Astrocyte (in vitro differentiated cells and primary cell): ENCODE measurements around the gene APBA3. TPM values are rescaled to one million over a fixed set of nuclear protein-coding genes. Genes with fewer than 3 reads are reported as not detected.
A peak's percentile ranks its signal among the peaks of the same experiment; 100 is the strongest.

Experiments
- DNase-seq: peaks from one replicate; pipeline ENCODE4 v3.0.0-alpha.2; 2010; ENCODE audit warnings: low read depth
- FAIRE-seq: peaks from 2 replicates; lab custom pipeline; 2011; peaks lifted over from hg19 to GRCh38; lab: Jason Lieb, UNC
- H2AFZ ChIP-seq: 2 replicates; pipeline ENCODE4 v1.6.0; 2012; ENCODE audit warnings: low read depth, low read length, inconsistent platforms
- H3K27ac ChIP-seq: 2 replicates; pipeline ENCODE4 v1.5.1; 2011; ENCODE audit warnings: low read depth, low read length, inconsistent platforms
- H3K27me3 ChIP-seq: 2 replicates; pipeline ENCODE4 v1.6.0; 2011; ENCODE audit warnings: low read length, inconsistent platforms; ENCODE audit not compliant: insufficient read depth
- H3K36me3 ChIP-seq: 2 replicates; pipeline ENCODE4 v1.5.1; 2011; ENCODE audit warnings: low read length, inconsistent platforms; ENCODE audit not compliant: insufficient read depth
- H3K4me1 ChIP-seq: 2 replicates; pipeline ENCODE4 v1.5.1; 2011; ENCODE audit warnings: low read length, inconsistent platforms; ENCODE audit not compliant: insufficient read depth
- H3K4me2 ChIP-seq: 2 replicates; pipeline ENCODE4 v1.6.0; 2012; ENCODE audit warnings: low read length, inconsistent platforms
- H3K4me3 ChIP-seq: 2 replicates; pipeline ENCODE4 v1.5.1; 2011; ENCODE audit warnings: low read depth, mild to moderate bottlenecking, low read length, inconsistent platforms; ENCODE audit not compliant: insufficient read depth
- H3K79me2 ChIP-seq: 2 replicates; pipeline ENCODE4 v1.6.0; 2012; ENCODE audit warnings: mild to moderate bottlenecking, low read length, inconsistent platforms; ENCODE audit not compliant: insufficient read depth
- H3K9ac ChIP-seq: 2 replicates; pipeline ENCODE4 v1.6.0; 2012; ENCODE audit warnings: mild to moderate bottlenecking, low read length, inconsistent platforms
- H3K9me3 ChIP-seq: 2 replicates; pipeline ENCODE4 v1.5.1; 2012; ENCODE audit warnings: low read depth, mild to moderate bottlenecking, low read length, inconsistent platforms; ENCODE audit not compliant: insufficient read depth
- H4K20me1 ChIP-seq: 2 replicates; pipeline ENCODE4 v1.6.0; 2012; ENCODE audit warnings: low read length, inconsistent platforms; ENCODE audit not compliant: insufficient read depth
- H3K27ac Mint-ChIP-seq: one replicate; pipeline ENCODE4 v1.8.0; 2021; ENCODE audit warnings: mild to moderate bottlenecking, mixed read lengths; ENCODE audit not compliant: unreplicated experiment
- H3K27me3 Mint-ChIP-seq: one replicate; pipeline ENCODE4 v1.8.0; 2021; ENCODE audit warnings: low read depth, mixed read lengths; ENCODE audit not compliant: unreplicated experiment
- H3K36me3 Mint-ChIP-seq: one replicate; pipeline ENCODE4 v1.8.0; 2021; ENCODE audit warnings: low read depth, mixed read lengths; ENCODE audit not compliant: unreplicated experiment
- H3K4me1 Mint-ChIP-seq: one replicate; pipeline ENCODE4 v1.8.0; 2021; ENCODE audit warnings: low read depth, mixed read lengths; ENCODE audit not compliant: unreplicated experiment
- H3K4me3 Mint-ChIP-seq: one replicate; pipeline ENCODE4 v1.8.0; 2021; ENCODE audit warnings: mild to moderate bottlenecking, moderate library complexity, mixed read lengths; ENCODE audit not compliant: unreplicated experiment
- H3K9me3 Mint-ChIP-seq: one replicate; pipeline ENCODE4 v1.8.0; 2021; ENCODE audit warnings: mild to moderate bottlenecking, mixed read lengths; ENCODE audit not compliant: unreplicated experiment
- CTCF ChIP-seq: IDR thresholded peaks from 2 replicates; pipeline ENCODE4 v1.5.1; 2011; ENCODE audit warnings: low read depth, mild to moderate bottlenecking, inconsistent platforms, low read length, moderate library complexity; ENCODE audit not compliant: insufficient read depth
- EZH2 ChIP-seq: IDR thresholded peaks from 2 replicates; pipeline ENCODE4 v1.6.1; 2012; ENCODE audit warnings: mild to moderate bottlenecking, low read length, inconsistent platforms; ENCODE audit not compliant: insufficient read depth
- total RNA-seq: library from RNA; stranded (reverse); gene quantifications from 2 replicates; pipeline ENCODE4 v1.2.1, GENCODE V29; 2021

APBA3 gene
- total RNA-seq, 1 donor from 2014 or later: 16.5 TPM

- Mint-ChIP-seq H3K4me1 (no peaks in the 10 kb centered on the region), H3K4me3 (no peak overlapping the region), H3K27me3 (peaks cover 16% of the 10 kb centered on the region), H3K36me3 (peaks cover 3% of the 10 kb centered on the region), H3K27ac (no peak overlapping the region), H3K9me3 (no peaks in the 10 kb centered on the region)
- Histone ChIP-seq H3K27ac (no peak overlapping the region), H3K79me2 (no peaks in the 10 kb centered on the region), H4K20me1 (no peaks in the 10 kb centered on the region), H3K4me2 (no peak overlapping the region), H3K4me3 (no peak overlapping the region), H3K4me1 (no peaks in the 10 kb centered on the region), H3K9ac (no peak overlapping the region), H3K36me3 (no peaks in the 10 kb centered on the region), H2AFZ (no peak overlapping the region), H3K27me3 (no peaks in the 10 kb centered on the region), H3K9me3 (no peaks in the 10 kb centered on the region)
- no peak for TF ChIP-seq EZH2
- TF ChIP-seq CTCF: no peak
- DNase-seq (no peak), FAIRE-seq (no peak)
Measured at GRCh38 chr19:3770136-3770999, 8.9 kb upstream of the APBA3 start.

DNA sequence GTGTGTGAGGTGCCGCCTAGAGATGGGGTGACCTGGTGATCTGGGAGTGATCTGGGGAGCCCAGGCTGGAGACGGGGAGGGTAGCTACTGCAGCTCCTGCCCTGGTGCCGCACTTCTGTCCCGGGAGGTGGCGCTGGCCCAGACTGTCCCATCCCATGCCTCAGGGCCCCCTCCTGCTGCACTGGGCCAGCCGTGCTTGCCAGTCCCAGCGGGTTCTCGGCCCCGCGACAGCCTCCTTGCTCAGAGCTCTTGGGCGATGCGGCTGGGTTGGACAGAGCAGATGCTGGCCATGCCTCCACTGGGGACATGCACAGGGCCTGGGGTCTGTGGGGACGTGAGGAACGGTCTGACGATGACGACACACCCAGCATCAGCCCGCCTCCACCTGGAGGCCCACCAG, 8.0 kb upstream of the APBA3 start:
- no peaks in the 10 kb centered on the region for H3K36me3 ChIP-seq
- Mint-ChIP-seq H3K4me1 (no peaks in the 10 kb centered on the region), H3K27ac (no peak overlapping the region), H3K36me3 (peaks cover 3% of the 10 kb centered on the region), H3K4me3 (no peak overlapping the region), H3K9me3 (no peaks in the 10 kb centered on the region), H3K27me3 (peaks cover 15% of the 10 kb centered on the region)
- no peak for TF ChIP-seq CTCF
- TF ChIP-seq EZH2: no peak
- H3K4me3 ChIP-seq: no peak overlapping the region
- no peaks in the 10 kb centered on the region for H3K9me3 ChIP-seq
- H2AFZ ChIP-seq: no peak overlapping the region
- no peaks in the 10 kb centered on the region for H3K79me2 ChIP-seq
- no peak overlapping the region for H3K9ac ChIP-seq
- DNase-seq: no peak
- H3K4me2 ChIP-seq: no peak overlapping the region
- no peak for FAIRE-seq
- no peaks in the 10 kb centered on the region for H3K27me3 ChIP-seq
- no peak overlapping the region for H3K27ac ChIP-seq
- H4K20me1 ChIP-seq: no peaks in the 10 kb centered on the region
- no peaks in the 10 kb centered on the region for H3K4me1 ChIP-seq

- no peaks in the 10 kb centered on the region for H3K4me1 Mint-ChIP-seq
Measured at GRCh38 chr19:3768748-3769099, 7.2 kb upstream of the APBA3 start.

More at GRCh38 chr19:3768748-3769099, 7.2 kb upstream of the APBA3 start:
- no peak overlapping the region for H3K4me3 Mint-ChIP-seq
- no peak overlapping the region for H3K4me3 ChIP-seq
- no peak overlapping the region for H3K27ac ChIP-seq
- H3K36me3 ChIP-seq: no peaks in the 10 kb centered on the region
- H3K9me3 Mint-ChIP-seq: no peaks in the 10 kb centered on the region
- no peaks in the 10 kb centered on the region for H3K27me3 ChIP-seq
- no peak for FAIRE-seq
- H3K9ac ChIP-seq: no peak overlapping the region
- TF ChIP-seq CTCF (no peak), EZH2 (no peak)
- no peaks in the 10 kb centered on the region for H3K4me1 ChIP-seq
- H2AFZ ChIP-seq: no peak overlapping the region
- peaks cover 3% of the 10 kb centered on the region for H3K36me3 Mint-ChIP-seq
- H3K4me2 ChIP-seq: no peak overlapping the region
- peak overlapping the region; percentile 11 for H3K27ac Mint-ChIP-seq
- DNase-seq: no peak
- no peaks in the 10 kb centered on the region for H3K9me3 ChIP-seq
- no peaks in the 10 kb centered on the region for H4K20me1 ChIP-seq
- H3K27me3 Mint-ChIP-seq: peaks cover 9% of the 10 kb centered on the region
- H3K79me2 ChIP-seq: no peaks in the 10 kb centered on the region
